ENCODE measurements around the gene ALOXE3.

DNA sequence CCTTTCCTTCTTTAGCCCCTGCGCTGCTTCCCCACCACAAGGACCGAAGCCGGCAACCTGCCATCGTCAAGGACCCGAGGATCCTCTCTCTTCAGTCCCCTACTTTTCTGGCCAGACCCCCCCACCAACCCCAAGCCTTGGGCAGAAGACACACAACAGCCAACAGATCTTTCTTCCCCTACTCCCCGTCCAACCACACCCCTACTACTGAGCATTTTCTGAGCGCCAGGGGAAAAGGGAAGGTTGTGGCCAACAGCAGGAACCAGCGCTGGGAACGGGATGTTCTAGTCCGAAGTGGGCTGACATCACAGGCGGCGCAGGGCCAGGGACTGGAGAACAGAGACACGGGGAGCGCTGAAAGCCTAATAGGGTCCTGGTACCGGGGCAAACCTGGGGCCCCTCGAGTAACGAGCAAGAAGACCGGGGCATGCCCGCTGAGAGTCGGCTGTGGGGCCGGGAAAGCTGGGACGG, 33.4 kb upstream of the ALOXE3 start:
- TF ChIP-seq POLR2A (IDR thresholded peaks at IDR 0.05) = no peak
- TF ChIP-seq, protein P1, sequence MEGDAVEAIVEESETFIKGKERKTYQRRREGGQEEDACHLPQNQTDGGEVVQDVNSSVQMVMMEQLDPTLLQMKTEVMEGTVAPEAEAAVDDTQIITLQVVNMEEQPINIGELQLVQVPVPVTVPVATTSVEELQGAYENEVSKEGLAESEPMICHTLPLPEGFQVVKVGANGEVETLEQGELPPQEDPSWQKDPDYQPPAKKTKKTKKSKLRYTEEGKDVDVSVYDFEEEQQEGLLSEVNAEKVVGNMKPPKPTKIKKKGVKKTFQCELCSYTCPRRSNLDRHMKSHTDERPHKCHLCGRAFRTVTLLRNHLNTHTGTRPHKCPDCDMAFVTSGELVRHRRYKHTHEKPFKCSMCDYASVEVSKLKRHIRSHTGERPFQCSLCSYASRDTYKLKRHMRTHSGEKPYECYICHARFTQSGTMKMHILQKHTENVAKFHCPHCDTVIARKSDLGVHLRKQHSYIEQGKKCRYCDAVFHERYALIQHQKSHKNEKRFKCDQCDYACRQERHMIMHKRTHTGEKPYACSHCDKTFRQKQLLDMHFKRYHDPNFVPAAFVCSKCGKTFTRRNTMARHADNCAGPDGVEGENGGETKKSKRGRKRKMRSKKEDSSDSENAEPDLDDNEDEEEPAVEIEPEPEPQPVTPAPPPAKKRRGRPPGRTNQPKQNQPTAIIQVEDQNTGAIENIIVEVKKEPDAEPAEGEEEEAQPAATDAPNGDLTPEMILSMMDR (IDR thresholded peaks at IDR 0.05) = no peak
